KMS-11 (cell line): Measurements from ENCODE around the gene FAM83F.

Experiments used
- H2AFZ ChIP-seq: fragments of 200-600 bp; sonication (generic); 2 replicates; pipeline ENCODE4 v1.6.1; 2016; ENCODE audit warnings: antibody characterized with exemption, mixed run types, low read depth
- H3K27ac ChIP-seq: fragments of 200-600 bp; sonication (generic); 2 replicates; pipeline ENCODE4 v1.6.1; 2016; ENCODE audit warnings: mild to moderate bottlenecking, mixed run types
- H3K27me3 ChIP-seq: fragments of 200-600 bp; sonication (generic); 2 replicates; pipeline ENCODE4 v1.6.1; 2017; ENCODE audit warnings: mild to moderate bottlenecking, low read depth, mixed run types, moderate library complexity; ENCODE audit not compliant: insufficient read depth
- H3K36me3 ChIP-seq: fragments of 200-600 bp; sonication (generic); 2 replicates; pipeline ENCODE4 v1.6.1; 2017; ENCODE audit warnings: mild to moderate bottlenecking, mixed run types; ENCODE audit not compliant: insufficient read depth
- H3K4me1 ChIP-seq: fragments of 200-600 bp; sonication (generic); 2 replicates; pipeline ENCODE4 v1.6.1; 2016; ENCODE audit warnings: mild to moderate bottlenecking, low read depth, mixed run types; ENCODE audit not compliant: poor library complexity, severe bottlenecking
- H3K4me2 ChIP-seq: fragments of 200-600 bp; sonication (generic); 2 replicates; pipeline ENCODE4 v1.7.0; 2016; ENCODE audit warnings: mild to moderate bottlenecking, mixed run types
- H3K4me3 ChIP-seq: fragments of 200-600 bp; sonication (generic); IDR thresholded peaks from 2 replicates; pipeline ENCODE4 v1.6.1; 2017; ENCODE audit warnings: low read depth, low read length, mixed read lengths; ENCODE audit not compliant: insufficient read depth
- H3K79me2 ChIP-seq: fragments of 200-600 bp; sonication (generic); 2 replicates; pipeline ENCODE4 v1.6.1; 2016; ENCODE audit warnings: low read depth, mixed run types; ENCODE audit not compliant: insufficient read depth
- H3K9ac ChIP-seq: fragments of 200-600 bp; sonication (generic); 2 replicates; pipeline ENCODE4 v1.6.1; 2016; ENCODE audit warnings: mild to moderate bottlenecking, mixed run types
- H4K20me1 ChIP-seq: fragments of 200-600 bp; sonication (generic); 2 replicates; pipeline ENCODE4 v1.6.1; 2016; ENCODE audit warnings: mild to moderate bottlenecking, mixed run types; ENCODE audit not compliant: insufficient read depth
- CTCF ChIP-seq: fragments of 200-600 bp; sonication (generic); conservative IDR thresholded peaks from 2 replicates; pipeline ENCODE4 v1.6.1; 2017; ENCODE audit warnings: low read depth, mild to moderate bottlenecking, antibody characterized with exemption, low read length, moderate library complexity, mixed read lengths

The FAM83F gene

GRCh38 chr22:40040927-40041326, 46.2 kb downstream of the FAM83F start:
- Histone ChIP-seq H3K4me1 (peaks cover 20% of the 10 kb centered on the region), H3K9ac (no peak overlapping the region), H2AFZ (no peak overlapping the region), H3K79me2 (no peaks in the 10 kb centered on the region), H4K20me1 (no peaks in the 10 kb centered on the region), H3K27me3 (peaks cover 27% of the 10 kb centered on the region), H3K36me3 (no peaks in the 10 kb centered on the region), H3K4me3 (no peak overlapping the region), H3K4me2 (no peak overlapping the region), H3K27ac (no peak overlapping the region)
- no peak for TF ChIP-seq CTCF

GRCh38 chr22:40041366-40042137, 46.8 kb downstream of the FAM83F start:
- Histone ChIP-seq H3K4me2 (no peak overlapping the region), H3K27me3 (peaks cover 27% of the 10 kb centered on the region), H3K79me2 (no peaks in the 10 kb centered on the region), H3K27ac (no peak overlapping the region), H4K20me1 (no peaks in the 10 kb centered on the region), H2AFZ (no peak overlapping the region), H3K4me1 (peaks cover 24% of the 10 kb centered on the region), H3K9ac (no peak overlapping the region), H3K4me3 (no peak overlapping the region), H3K36me3 (no peaks in the 10 kb centered on the region)
- no peak for TF ChIP-seq CTCF

- Histone ChIP-seq H3K9ac (no peak overlapping the region), H4K20me1 (no peaks in the 10 kb centered on the region), H3K4me1 (peaks cover 18% of the 10 kb centered on the region), H2AFZ (no peak overlapping the region), H3K36me3 (no peaks in the 10 kb centered on the region), H3K79me2 (no peaks in the 10 kb centered on the region), H3K4me2 (no peak overlapping the region), H3K27me3 (peaks cover 27% of the 10 kb centered on the region), H3K27ac (no peak overlapping the region), H3K4me3 (no peak overlapping the region)
- no peak for TF ChIP-seq CTCF
Measured at GRCh38 chr22:40042312-40042711, 47.6 kb downstream of the FAM83F start.

- H4K20me1 ChIP-seq: no peaks in the 10 kb centered on the region
- H3K79me2 ChIP-seq: no peaks in the 10 kb centered on the region
- H3K36me3 ChIP-seq: no peaks in the 10 kb centered on the region
- no peak for TF ChIP-seq CTCF
- H3K4me2 ChIP-seq: peak overlapping the region; percentile 89
- H3K27ac ChIP-seq: no peak overlapping the region; the same call in 1 of the 2 replicates
- peak overlapping the region; percentile 83 for H2AFZ ChIP-seq
- peaks cover 16% of the 10 kb centered on the region for H3K4me1 ChIP-seq
- no peak overlapping the region for H3K9ac ChIP-seq
- H3K4me3 ChIP-seq: no peak overlapping the region
- peaks cover 27% of the 10 kb centered on the region for H3K27me3 ChIP-seq
Measured at GRCh38 chr22:40043081-40043480, 48.3 kb downstream of the FAM83F start.
